Measurements from ENCODE around the gene TDP1.

The TDP1 gene

GRCh38 chr14:89955745-89956660 lies at the start of gene TDP1:
TDP1 (plus strand) TSS chr14:89955927; CDS start chr14:89963115, 7,188 bp downstream.
- H3K27me3 ChIP-seq (ENCODE audit: control insufficient read depth in 1 of 2, insufficient read depth in 2 of 2, low read length in 2 of 2), result no peaks in the 10 kb centered on the region
- no peaks in the 10 kb centered on the region for H3K9me3 ChIP-seq (ENCODE audit: control insufficient read depth in 1 of 2, low read length in 2 of 2)
- H3K9ac ChIP-seq (ENCODE audit: low read depth in 1 of 2, low read length in 2 of 2), result peak within 1 kb of the TSS; percentile 85 to 87
- peak within 1 kb of the TSS; percentile 93 to 99 for H3K4me3 ChIP-seq (ENCODE audit: low read depth in 1 of 2, low read length in 2 of 2)
- H3K4me1 ChIP-seq (ENCODE audit: control insufficient read depth in 1 of 2, insufficient read depth in 2 of 2, low read length in 2 of 2), result peaks cover 13 to 27% of the 10 kb centered on the region in 2 donors
- H3K36me3 ChIP-seq (ENCODE audit: control insufficient read depth in 1 of 2, insufficient read depth in 2 of 2, low read length in 2 of 2), result peaks cover 0 to 6% of the 10 kb centered on the region in 2 donors
- peak within 1 kb of the TSS; percentile 79 for H3K27ac ChIP-seq (ENCODE audit: low read depth, low read length)

DNA sequence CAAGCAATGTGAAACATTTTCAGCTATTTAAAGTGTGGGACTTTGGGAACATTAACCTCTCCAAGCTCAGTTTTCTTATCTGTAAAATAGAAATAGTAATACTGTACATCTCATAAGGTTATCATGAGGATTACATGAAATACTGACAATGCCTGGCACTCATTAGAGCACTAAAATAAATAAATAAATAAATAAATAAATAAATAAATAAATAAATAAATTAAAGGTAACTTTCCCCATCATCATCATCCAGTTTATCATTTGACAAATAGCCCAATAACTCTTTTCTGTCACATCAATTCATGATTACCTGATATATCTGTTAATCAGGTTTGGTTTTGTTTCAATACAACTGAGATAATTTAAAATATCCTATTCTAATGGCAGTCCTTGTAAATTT lies 49.7 kb upstream of the TDP1 start:
- Histone ChIP-seq H3K9ac (ENCODE audit: low read depth in 1 of 2, low read length in 2 of 2) (no peak overlapping the region), H3K27ac (ENCODE audit: low read depth, low read length) (no peak overlapping the region), H3K4me3 (ENCODE audit: low read depth in 1 of 2, low read length in 2 of 2) (no peak overlapping the region), H3K27me3 (ENCODE audit: control insufficient read depth in 1 of 2, insufficient read depth in 2 of 2, low read length in 2 of 2) (no peaks in the 10 kb centered on the region), H3K4me1 (ENCODE audit: control insufficient read depth in 1 of 2, insufficient read depth in 2 of 2, low read length in 2 of 2) (peaks cover under 1 to 4% of the 10 kb centered on the region in 2 donors), H3K36me3 (ENCODE audit: control insufficient read depth in 1 of 2, insufficient read depth in 2 of 2, low read length in 2 of 2) (no peaks in the 10 kb centered on the region), H3K9me3 (ENCODE audit: control insufficient read depth in 1 of 2, low read length in 2 of 2) (no peaks in the 10 kb centered on the region)

DNA sequence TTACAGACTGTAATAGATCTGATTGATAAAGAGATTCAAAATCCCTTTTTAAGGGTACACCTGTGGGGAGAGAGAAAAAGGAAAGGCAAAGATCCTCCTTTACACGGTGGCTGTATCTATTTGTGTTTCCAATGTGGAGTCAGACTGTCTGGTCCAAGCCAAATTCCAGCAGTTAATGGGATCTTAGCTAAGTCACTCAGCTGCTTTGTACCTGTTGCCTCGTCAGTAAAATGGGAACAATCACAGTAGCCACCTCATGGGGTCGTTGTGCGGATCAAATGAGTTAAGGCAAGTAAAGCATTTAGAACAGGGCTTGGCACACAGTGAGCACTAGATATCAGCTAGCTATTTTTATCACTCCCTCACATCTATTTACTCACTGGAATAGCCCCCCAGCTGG lies 48.1 kb upstream of the TDP1 start:
- H3K9ac ChIP-seq (ENCODE audit: low read depth in 1 of 2, low read length in 2 of 2), result no peak overlapping the region

DNA sequence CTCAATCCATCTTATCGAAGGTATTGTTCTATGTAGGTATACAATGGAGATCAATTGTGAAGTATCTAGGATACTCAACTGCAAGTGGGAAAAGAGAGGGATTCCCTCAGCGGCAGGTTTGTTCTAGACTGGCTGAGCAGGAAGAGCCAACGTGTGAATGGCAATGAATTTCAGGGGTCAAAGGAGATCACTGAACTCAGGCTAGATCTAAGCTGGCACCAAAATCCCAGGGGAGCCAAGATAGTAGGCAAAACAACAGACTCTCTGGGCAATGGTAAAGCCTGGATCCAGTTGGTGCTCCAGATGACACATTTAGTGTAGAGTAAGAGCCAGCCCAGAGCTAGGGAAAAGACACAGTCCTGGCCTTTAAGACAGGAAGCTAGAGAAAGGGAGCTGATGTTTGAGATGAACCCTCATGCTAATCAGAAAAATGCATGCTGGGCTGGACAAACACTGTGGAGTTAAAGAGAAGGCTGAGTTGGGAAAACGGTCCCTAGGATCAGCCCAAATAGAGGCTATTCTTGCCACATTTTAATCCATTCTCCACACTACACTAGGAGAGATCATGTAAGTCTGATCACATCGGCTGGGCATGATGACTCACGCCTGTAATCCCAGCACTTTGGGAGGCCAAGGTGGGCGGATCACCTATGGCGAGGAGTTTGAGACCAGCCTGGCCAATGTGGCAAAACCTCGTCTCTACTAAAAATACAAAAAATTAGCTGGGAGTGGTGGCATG lies 46.8 kb upstream of the TDP1 start:
- Histone ChIP-seq H3K9me3 (ENCODE audit: control insufficient read depth in 1 of 2, low read length in 2 of 2) (no peaks in the 10 kb centered on the region), H3K4me3 (ENCODE audit: low read depth in 1 of 2, low read length in 2 of 2) (no peak overlapping the region), H3K27me3 (ENCODE audit: control insufficient read depth in 1 of 2, insufficient read depth in 2 of 2, low read length in 2 of 2) (no peaks in the 10 kb centered on the region), H3K36me3 (ENCODE audit: control insufficient read depth in 1 of 2, insufficient read depth in 2 of 2, low read length in 2 of 2) (no peaks in the 10 kb centered on the region), H3K4me1 (ENCODE audit: control insufficient read depth in 1 of 2, insufficient read depth in 2 of 2, low read length in 2 of 2) (peaks cover 23 to 28% of the 10 kb centered on the region in 2 donors), H3K27ac (ENCODE audit: low read depth, low read length) (no peak overlapping the region), H3K9ac (ENCODE audit: low read depth in 1 of 2, low read length in 2 of 2) (no peak overlapping the region)

More for the DNA sequence above, 48.1 kb upstream of the TDP1 start:
- H3K4me3 ChIP-seq (ENCODE audit: low read depth in 1 of 2, low read length in 2 of 2), result no peak overlapping the region
- no peaks in the 10 kb centered on the region for H3K36me3 ChIP-seq (ENCODE audit: control insufficient read depth in 1 of 2, insufficient read depth in 2 of 2, low read length in 2 of 2)
- no peak overlapping the region for H3K27ac ChIP-seq (ENCODE audit: low read depth, low read length)
- H3K4me1 ChIP-seq (ENCODE audit: control insufficient read depth in 1 of 2, insufficient read depth in 2 of 2, low read length in 2 of 2), result peaks cover 17 to 20% of the 10 kb centered on the region in 2 donors
- H3K27me3 ChIP-seq (ENCODE audit: control insufficient read depth in 1 of 2, insufficient read depth in 2 of 2, low read length in 2 of 2), result no peaks in the 10 kb centered on the region
- H3K9me3 ChIP-seq (ENCODE audit: control insufficient read depth in 1 of 2, low read length in 2 of 2), result no peaks in the 10 kb centered on the region

DNA sequence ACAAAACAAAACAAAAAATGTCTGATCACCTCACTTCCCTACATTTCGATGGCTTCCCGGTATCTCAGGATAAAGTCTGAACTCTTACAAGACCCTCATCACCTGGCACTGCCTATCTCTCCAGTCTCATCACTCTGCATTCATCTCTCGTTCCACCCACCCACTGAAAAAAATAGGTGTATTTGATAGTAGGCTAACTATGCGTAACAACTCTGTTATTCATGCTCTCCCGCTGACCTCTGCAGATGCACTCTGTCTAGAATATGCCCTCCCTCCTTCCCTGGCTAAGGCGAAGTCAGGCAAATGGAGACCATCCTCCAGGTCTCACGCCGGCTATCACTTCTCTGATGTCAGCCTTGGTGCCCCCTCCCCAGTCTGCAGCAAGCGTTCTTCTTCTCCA lies 46.1 kb upstream of the TDP1 start:
- no peaks in the 10 kb centered on the region for H3K27me3 ChIP-seq (ENCODE audit: control insufficient read depth in 1 of 2, insufficient read depth in 2 of 2, low read length in 2 of 2)

DNA sequence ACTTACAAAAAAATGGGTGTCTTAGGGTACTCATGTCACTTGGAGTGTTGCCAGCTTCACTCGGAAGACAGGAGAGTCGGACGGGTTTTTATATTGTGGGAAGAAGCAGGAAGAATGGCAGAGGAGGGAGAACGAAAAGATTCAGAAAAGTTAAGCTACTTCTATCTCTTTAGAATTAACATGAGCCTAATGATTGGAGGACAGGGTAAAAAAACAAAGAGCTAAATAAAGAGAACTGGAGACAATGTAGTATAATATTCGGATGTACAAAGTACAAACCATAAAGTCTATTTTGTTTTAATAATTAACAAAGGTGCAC lies 45.1 kb upstream of the TDP1 start:
- Histone ChIP-seq H3K27ac (ENCODE audit: low read depth, low read length) (no peak overlapping the region), H3K4me3 (ENCODE audit: low read depth in 1 of 2, low read length in 2 of 2) (peak overlapping the region; percentile 51 to 65), H3K9ac (ENCODE audit: low read depth in 1 of 2, low read length in 2 of 2) (peak overlapping the region in 1 of 2 donors; percentile 22)

More for the DNA sequence above, 46.1 kb upstream of the TDP1 start:
- no peak overlapping the region for H3K27ac ChIP-seq (ENCODE audit: low read depth, low read length)
- no peaks in the 10 kb centered on the region for H3K9me3 ChIP-seq (ENCODE audit: control insufficient read depth in 1 of 2, low read length in 2 of 2)
- H3K36me3 ChIP-seq (ENCODE audit: control insufficient read depth in 1 of 2, insufficient read depth in 2 of 2, low read length in 2 of 2), result no peaks in the 10 kb centered on the region
- H3K4me1 ChIP-seq (ENCODE audit: control insufficient read depth in 1 of 2, insufficient read depth in 2 of 2, low read length in 2 of 2), result peaks cover 23 to 28% of the 10 kb centered on the region in 2 donors
- H3K9ac ChIP-seq (ENCODE audit: low read depth in 1 of 2, low read length in 2 of 2), result no peak overlapping the region
- peak overlapping the region in 1 of 2 donors; percentile 65 for H3K4me3 ChIP-seq (ENCODE audit: low read depth in 1 of 2, low read length in 2 of 2)

DNA sequence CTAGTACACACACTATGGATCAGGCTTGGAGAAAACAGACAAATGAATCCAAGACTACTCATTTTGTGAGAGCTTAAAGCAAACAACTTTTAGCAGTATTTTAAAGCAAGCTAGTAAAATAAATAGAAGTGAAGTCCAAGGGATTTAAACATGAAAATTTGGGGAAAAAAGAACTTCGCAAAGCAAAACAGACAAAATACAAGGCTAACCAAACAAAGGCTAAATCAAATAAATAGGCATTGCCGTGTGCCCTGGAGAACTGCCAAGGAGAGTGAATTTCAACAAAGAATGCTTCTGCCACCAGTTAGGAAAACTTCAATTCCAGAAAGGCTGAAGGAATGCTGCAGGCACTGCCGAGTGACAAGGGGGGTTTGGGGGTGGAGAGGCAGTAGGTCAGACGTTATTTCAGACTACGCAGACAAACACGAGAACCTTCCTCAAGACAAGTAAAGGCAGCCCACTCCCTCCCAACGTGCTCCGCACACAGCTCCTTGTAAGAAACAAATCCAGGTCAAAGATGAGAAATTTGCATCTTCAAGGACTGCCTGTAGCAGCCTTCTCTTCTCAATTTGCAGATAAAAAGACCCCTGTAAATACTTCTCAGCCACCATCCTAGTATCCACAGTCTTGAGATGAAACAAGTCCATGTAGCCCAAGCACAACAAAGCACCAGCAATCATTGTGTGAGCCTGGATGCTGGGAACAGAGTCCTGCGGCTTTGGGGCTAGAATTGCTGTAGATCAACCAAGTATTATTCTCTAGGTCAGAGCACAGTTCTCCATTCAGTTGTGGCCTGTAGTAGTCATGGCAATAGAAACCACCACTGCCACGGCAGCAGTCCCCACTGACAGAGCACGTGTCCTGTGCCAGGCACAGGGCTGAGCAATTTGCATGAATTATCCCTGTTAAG lies 44.5 kb upstream of the TDP1 start:
- Histone ChIP-seq H3K36me3 (ENCODE audit: control insufficient read depth in 1 of 2, insufficient read depth in 2 of 2, low read length in 2 of 2) (no peaks in the 10 kb centered on the region), H3K27ac (ENCODE audit: low read depth, low read length) (peak overlapping the region; percentile 27), H3K9me3 (ENCODE audit: control insufficient read depth in 1 of 2, low read length in 2 of 2) (no peaks in the 10 kb centered on the region), H3K9ac (ENCODE audit: low read depth in 1 of 2, low read length in 2 of 2) (peak overlapping the region; percentile 5 to 30), H3K4me1 (ENCODE audit: control insufficient read depth in 1 of 2, insufficient read depth in 2 of 2, low read length in 2 of 2) (peaks cover 23 to 28% of the 10 kb centered on the region in 2 donors), H3K27me3 (ENCODE audit: control insufficient read depth in 1 of 2, insufficient read depth in 2 of 2, low read length in 2 of 2) (no peaks in the 10 kb centered on the region), H3K4me3 (ENCODE audit: low read depth in 1 of 2, low read length in 2 of 2) (peak overlapping the region; percentile 50 to 65)

More for the DNA sequence above, 45.1 kb upstream of the TDP1 start:
- Histone ChIP-seq H3K36me3 (ENCODE audit: control insufficient read depth in 1 of 2, insufficient read depth in 2 of 2, low read length in 2 of 2) (no peaks in the 10 kb centered on the region), H3K4me1 (ENCODE audit: control insufficient read depth in 1 of 2, insufficient read depth in 2 of 2, low read length in 2 of 2) (peaks cover 23 to 28% of the 10 kb centered on the region in 2 donors), H3K9me3 (ENCODE audit: control insufficient read depth in 1 of 2, low read length in 2 of 2) (no peaks in the 10 kb centered on the region), H3K27me3 (ENCODE audit: control insufficient read depth in 1 of 2, insufficient read depth in 2 of 2, low read length in 2 of 2) (no peaks in the 10 kb centered on the region)

- H3K9me3 ChIP-seq (ENCODE audit: control insufficient read depth in 1 of 2, low read length in 2 of 2), result no peaks in the 10 kb centered on the region
- no peaks in the 10 kb centered on the region for H3K27me3 ChIP-seq (ENCODE audit: control insufficient read depth in 1 of 2, insufficient read depth in 2 of 2, low read length in 2 of 2)
- no peak overlapping the region for H3K27ac ChIP-seq (ENCODE audit: low read depth, low read length)
- peak overlapping the region in 1 of 2 donors; percentile 22 for H3K9ac ChIP-seq (ENCODE audit: low read depth in 1 of 2, low read length in 2 of 2)
- peaks cover 23 to 28% of the 10 kb centered on the region in 2 donors for H3K4me1 ChIP-seq (ENCODE audit: control insufficient read depth in 1 of 2, insufficient read depth in 2 of 2, low read length in 2 of 2)
- H3K36me3 ChIP-seq (ENCODE audit: control insufficient read depth in 1 of 2, insufficient read depth in 2 of 2, low read length in 2 of 2), result no peaks in the 10 kb centered on the region
- H3K4me3 ChIP-seq (ENCODE audit: low read depth in 1 of 2, low read length in 2 of 2), result no peak overlapping the region
These were observed 43.5 kb upstream of the TDP1 start for GRCh38 chr14:89912221-89912620.

DNA sequence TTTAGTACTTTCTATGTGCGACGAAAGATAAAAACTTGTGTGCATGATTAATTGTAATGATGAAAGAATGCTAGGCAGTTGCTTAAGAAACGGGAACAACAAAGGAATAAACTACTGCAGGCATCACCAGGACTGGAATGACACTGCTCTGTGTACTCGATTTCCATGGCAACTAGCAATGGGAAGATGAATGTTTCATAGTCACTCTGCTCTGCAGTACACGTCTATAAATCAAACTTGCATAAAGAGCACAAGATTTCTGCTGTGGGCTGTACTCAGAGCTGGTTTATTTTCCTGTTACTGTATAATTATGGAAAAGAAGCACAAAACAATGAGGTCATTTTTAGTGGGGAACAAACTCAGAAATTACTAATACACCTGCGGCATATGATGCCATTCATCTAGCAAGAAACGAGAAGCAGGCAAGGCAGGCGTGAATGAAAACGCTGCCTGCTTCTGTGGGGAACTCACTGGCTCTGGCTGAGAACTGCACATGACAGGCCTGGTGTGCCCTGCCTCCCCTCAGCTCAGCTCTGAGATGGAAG lies 43.0 kb upstream of the TDP1 start:
- H3K4me3 ChIP-seq (ENCODE audit: low read depth in 1 of 2, low read length in 2 of 2), result peak overlapping the region in 1 of 2 donors; percentile 13
- H3K27ac ChIP-seq (ENCODE audit: low read depth, low read length), result no peak overlapping the region
- no peaks in the 10 kb centered on the region for H3K9me3 ChIP-seq (ENCODE audit: control insufficient read depth in 1 of 2, low read length in 2 of 2)
- peaks cover 23 to 28% of the 10 kb centered on the region in 2 donors for H3K4me1 ChIP-seq (ENCODE audit: control insufficient read depth in 1 of 2, insufficient read depth in 2 of 2, low read length in 2 of 2)
- H3K27me3 ChIP-seq (ENCODE audit: control insufficient read depth in 1 of 2, insufficient read depth in 2 of 2, low read length in 2 of 2), result no peaks in the 10 kb centered on the region
- H3K36me3 ChIP-seq (ENCODE audit: control insufficient read depth in 1 of 2, insufficient read depth in 2 of 2, low read length in 2 of 2), result no peaks in the 10 kb centered on the region
- H3K9ac ChIP-seq (ENCODE audit: low read depth in 1 of 2, low read length in 2 of 2), result peak overlapping the region; percentile 22

All from duodenal mucosa (tissue), 2 donors.